ENCODE results near the gene PRDM5. TPM values are rescaled to one million over a fixed set of nuclear protein-coding genes. Genes with fewer than 3 reads are reported as not detected.
A peak's percentile ranks its signal among the peaks of the same experiment; 100 is the strongest.

The PRDM5 gene
- total RNA-seq, 1 donor from 2014 or later: 9.0 TPM

DNA sequence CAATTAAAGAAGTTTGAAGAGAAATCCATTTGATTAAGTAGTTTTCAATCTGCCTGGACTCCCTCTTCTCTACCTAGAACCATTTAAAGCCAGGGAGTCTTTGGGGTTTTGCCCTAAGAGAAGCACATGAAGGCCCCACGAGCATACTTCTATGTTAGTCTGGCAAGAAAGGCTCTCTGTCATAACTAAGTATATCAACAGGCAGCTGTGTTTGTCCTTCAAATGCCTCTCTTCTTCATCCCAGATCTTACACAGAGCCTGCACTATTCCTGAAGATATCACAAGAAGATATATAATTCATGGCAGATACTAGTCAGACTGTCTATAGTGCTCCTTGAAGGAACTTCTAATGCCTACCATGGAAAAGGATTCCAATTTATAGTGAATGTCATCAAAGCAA, 206.2 kb downstream of the PRDM5 start:
- DNase-seq (ENCODE audit: low read depth): no peak
- FAIRE-seq: no peak
- TF ChIP-seq, protein P1, sequence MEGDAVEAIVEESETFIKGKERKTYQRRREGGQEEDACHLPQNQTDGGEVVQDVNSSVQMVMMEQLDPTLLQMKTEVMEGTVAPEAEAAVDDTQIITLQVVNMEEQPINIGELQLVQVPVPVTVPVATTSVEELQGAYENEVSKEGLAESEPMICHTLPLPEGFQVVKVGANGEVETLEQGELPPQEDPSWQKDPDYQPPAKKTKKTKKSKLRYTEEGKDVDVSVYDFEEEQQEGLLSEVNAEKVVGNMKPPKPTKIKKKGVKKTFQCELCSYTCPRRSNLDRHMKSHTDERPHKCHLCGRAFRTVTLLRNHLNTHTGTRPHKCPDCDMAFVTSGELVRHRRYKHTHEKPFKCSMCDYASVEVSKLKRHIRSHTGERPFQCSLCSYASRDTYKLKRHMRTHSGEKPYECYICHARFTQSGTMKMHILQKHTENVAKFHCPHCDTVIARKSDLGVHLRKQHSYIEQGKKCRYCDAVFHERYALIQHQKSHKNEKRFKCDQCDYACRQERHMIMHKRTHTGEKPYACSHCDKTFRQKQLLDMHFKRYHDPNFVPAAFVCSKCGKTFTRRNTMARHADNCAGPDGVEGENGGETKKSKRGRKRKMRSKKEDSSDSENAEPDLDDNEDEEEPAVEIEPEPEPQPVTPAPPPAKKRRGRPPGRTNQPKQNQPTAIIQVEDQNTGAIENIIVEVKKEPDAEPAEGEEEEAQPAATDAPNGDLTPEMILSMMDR (IDR thresholded peaks at IDR 0.05; ENCODE audit: insufficient read depth, low read length, severe bottlenecking): no peak
- H3K27me3 ChIP-seq (ENCODE audit: control insufficient read depth, insufficient read depth, low read length): no peaks in the 10 kb centered on the region
- H3K36me3 ChIP-seq (ENCODE audit: control insufficient read depth, insufficient read depth, low read length): no peaks in the 10 kb centered on the region
- H3K4me3 ChIP-seq (ENCODE audit: low read depth, low read length): no peak overlapping the region

DNA sequence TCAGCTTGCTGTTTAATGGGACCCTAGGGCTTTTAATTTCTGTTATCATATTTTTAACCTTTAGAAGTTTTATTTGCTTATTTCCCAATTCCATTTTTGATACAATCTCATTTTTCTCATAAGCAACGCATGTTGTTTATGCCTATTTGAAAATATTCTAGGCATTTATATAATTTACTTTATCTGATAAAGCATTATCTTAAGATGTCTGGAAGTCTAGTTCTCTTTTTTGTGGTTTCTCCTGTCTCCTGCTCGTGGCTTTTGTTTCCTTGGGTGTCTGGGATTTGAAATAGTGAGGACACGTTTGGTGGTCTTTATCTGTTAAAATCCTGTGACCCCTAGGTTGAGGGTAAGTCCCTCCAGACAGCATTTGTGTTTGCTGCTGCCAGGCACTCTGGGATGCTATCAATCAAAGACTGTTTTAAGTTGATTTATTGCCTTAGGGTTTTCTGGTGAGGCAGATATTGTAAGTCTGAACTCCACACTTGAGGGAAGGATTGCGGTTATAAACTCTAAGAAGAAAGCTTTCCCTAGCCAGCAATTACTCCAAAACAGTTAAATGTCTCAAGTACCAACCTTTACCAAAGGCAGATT, 208.0 kb downstream of the PRDM5 start:
- FAIRE-seq (no peak), DNase-seq (ENCODE audit: low read depth) (no peak)
- Histone ChIP-seq H3K36me3 (ENCODE audit: control insufficient read depth, insufficient read depth, low read length) (no peaks in the 10 kb centered on the region), H3K4me3 (ENCODE audit: low read depth, low read length) (no peak overlapping the region), H3K27me3 (ENCODE audit: control insufficient read depth, insufficient read depth, low read length) (no peaks in the 10 kb centered on the region)
- TF ChIP-seq, protein P1 (IDR thresholded peaks at IDR 0.05; ENCODE audit: insufficient read depth, low read length, severe bottlenecking): no peak

DNA sequence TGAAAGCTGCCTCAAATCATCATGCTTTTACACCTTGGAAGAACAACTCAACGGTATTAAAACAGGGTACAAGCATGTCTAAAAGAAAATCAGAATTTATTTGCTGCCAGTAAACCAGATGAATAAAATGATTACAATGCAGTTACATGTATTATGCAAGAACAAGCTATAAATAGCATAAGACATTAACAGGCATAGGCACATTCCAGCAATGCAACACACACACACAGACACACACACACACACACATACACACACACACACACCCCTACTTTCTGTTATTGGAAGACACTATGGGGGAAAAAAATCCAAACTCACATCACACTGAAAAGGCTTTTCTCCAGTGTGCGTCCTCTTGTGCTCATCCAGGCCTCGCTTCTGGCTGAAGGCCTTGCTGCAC, 212.5 kb downstream of the PRDM5 start:
- Histone ChIP-seq H3K36me3 (ENCODE audit: control insufficient read depth, insufficient read depth, low read length) (no peaks in the 10 kb centered on the region), H3K4me3 (ENCODE audit: low read depth, low read length) (no peak overlapping the region), H3K27me3 (ENCODE audit: control insufficient read depth, insufficient read depth, low read length) (no peaks in the 10 kb centered on the region)
- TF ChIP-seq, protein P1 (IDR thresholded peaks at IDR 0.05; ENCODE audit: insufficient read depth, low read length, severe bottlenecking): no peak
- FAIRE-seq: no peak
- DNase-seq (ENCODE audit: low read depth): peak; percentile 64

DNA sequence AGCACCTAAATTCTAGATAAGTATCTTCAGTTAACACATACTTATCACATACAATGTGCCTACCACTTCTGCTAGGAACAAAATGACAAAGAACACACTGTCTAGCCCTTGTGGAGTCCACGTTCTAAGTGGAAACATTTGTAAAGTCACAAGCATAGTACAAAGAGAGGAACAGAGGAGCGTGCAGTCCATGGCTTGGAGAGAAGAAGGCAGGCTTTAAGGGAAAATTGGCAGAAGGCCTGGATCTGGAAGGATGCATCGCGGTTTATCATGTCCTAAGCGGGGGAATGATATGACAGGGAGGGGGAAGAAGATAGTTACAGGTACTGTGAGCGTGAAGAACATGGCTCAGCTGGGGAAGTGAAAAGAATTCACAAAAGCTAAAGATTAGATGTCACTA, 218.0 kb downstream of the PRDM5 start:
- TF ChIP-seq, protein P1 (IDR thresholded peaks at IDR 0.05; ENCODE audit: insufficient read depth, low read length, severe bottlenecking): no peak
- no peaks in the 10 kb centered on the region for H3K27me3 ChIP-seq (ENCODE audit: control insufficient read depth, insufficient read depth, low read length)
- H3K4me3 ChIP-seq (ENCODE audit: low read depth, low read length): no peak overlapping the region
- no peaks in the 10 kb centered on the region for H3K36me3 ChIP-seq (ENCODE audit: control insufficient read depth, insufficient read depth, low read length)
- FAIRE-seq: peak; percentile 40
- DNase-seq (ENCODE audit: low read depth): no peak

DNA sequence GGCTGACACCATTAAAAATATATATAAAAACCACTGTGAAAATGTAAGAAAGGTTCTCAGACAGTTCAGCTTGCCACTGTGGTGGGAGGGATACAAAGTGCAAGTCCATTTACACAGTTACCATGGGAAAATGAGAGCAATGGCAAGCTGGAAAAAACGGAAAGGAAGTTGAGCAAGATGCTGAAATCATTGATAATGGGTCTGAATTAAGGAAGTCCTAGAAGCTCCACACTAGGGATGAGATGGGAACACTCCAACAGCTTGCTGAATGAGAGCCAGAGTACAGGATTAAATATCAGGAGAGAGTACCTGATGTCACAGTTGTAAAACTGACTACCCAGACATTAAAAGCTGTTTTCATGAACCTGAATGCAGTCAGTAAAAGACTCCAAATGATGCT, 218.6 kb downstream of the PRDM5 start:
- H3K27me3 ChIP-seq (ENCODE audit: control insufficient read depth, insufficient read depth, low read length): no peaks in the 10 kb centered on the region
- FAIRE-seq (no peak), DNase-seq (ENCODE audit: low read depth) (no peak)
- H3K36me3 ChIP-seq (ENCODE audit: control insufficient read depth, insufficient read depth, low read length): no peaks in the 10 kb centered on the region
- no peak overlapping the region for H3K4me3 ChIP-seq (ENCODE audit: low read depth, low read length)
- TF ChIP-seq, protein P1 (IDR thresholded peaks at IDR 0.05; ENCODE audit: insufficient read depth, low read length, severe bottlenecking): no peak

DNA sequence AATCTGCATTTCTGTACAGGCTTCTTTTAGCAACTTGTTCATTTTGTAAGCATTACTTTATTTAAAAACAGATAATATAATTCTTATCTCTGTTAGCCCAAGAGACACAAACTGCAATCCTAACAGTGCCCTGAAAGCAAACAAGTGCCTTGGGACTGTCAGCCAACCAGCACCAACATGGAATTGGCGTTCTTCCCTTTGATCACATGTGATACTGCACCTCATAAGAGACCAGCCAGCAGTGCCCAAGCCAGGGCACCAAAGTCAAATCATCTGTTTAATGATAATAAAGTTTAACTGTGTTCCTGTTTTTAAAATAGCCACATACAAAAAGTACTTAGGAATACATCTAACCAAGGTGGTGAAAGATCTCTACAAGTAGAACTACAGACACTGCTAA, 223.2 kb downstream of the PRDM5 start:
- TF ChIP-seq, protein P1 (IDR thresholded peaks at IDR 0.05; ENCODE audit: insufficient read depth, low read length, severe bottlenecking): no peak
- DNase-seq (ENCODE audit: low read depth) (no peak), FAIRE-seq (no peak)
- no peaks in the 10 kb centered on the region for H3K36me3 ChIP-seq (ENCODE audit: control insufficient read depth, insufficient read depth, low read length)
- no peak overlapping the region for H3K4me3 ChIP-seq (ENCODE audit: low read depth, low read length)
- H3K27me3 ChIP-seq (ENCODE audit: control insufficient read depth, insufficient read depth, low read length): no peaks in the 10 kb centered on the region
